Measurements from ENCODE around the gene C7orf25. TPM values are rescaled to one million over a fixed set of nuclear protein-coding genes. Genes with fewer than 3 reads are reported as not detected.
"Not testable (repeated sequence)": the region's sequence is repeated elsewhere in the genome, so short reads cannot be mapped to it uniquely, and the experiment has no call there.

The C7orf25 gene
- total RNA-seq, 1 donor: 2.0 TPM

- no peaks in the 10 kb centered on the region for H3K9me3 ChIP-seq (ENCODE audit: low read depth, low read length)
These were observed 1.7 kb upstream of the C7orf25 start for GRCh38 chr7:42913591-42913990.

DNA sequence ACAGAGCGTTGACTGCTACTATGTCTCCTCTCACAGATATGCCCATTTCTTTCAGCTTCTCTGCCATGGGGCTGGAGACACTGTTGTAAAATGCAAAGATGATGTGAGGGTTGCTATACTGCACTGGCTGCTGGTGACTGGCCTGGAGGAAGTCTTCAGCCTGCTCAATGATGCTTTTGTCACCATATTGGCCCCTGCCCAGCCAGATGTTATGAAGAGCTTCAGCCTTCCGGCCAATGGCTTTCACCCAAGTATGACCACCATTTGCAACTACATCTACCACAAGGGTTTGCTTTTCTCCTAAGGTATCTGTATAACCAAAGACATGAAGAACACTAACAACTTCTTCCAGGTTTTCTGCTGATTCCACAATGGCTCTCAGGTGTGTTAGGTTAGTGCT lies 1.6 kb downstream of the C7orf25 start:
- Histone ChIP-seq H3K4me3 (ENCODE audit: low read length) (no peak overlapping the region), H3K9me3 (ENCODE audit: low read depth, low read length) (no peaks in the 10 kb centered on the region), H3K27me3 (ENCODE audit: insufficient read depth, low read length) (no peaks in the 10 kb centered on the region), H3K4me1 (ENCODE audit: insufficient read depth, low read length) (peaks cover 37% of the 10 kb centered on the region)

More at GRCh38 chr7:42913591-42913990, 1.7 kb upstream of the C7orf25 start:
- Histone ChIP-seq H3K4me1 (ENCODE audit: insufficient read depth, low read length) (peaks cover 34% of the 10 kb centered on the region), H3K4me3 (ENCODE audit: low read length) (no peak overlapping the region), H3K27me3 (ENCODE audit: insufficient read depth, low read length) (no peaks in the 10 kb centered on the region)

GRCh38 chr7:42907316-42907715 lies 4.6 kb downstream of the C7orf25 start:
- H3K4me3 ChIP-seq (ENCODE audit: low read length): no peak overlapping the region
- no peaks in the 10 kb centered on the region for H3K27me3 ChIP-seq (ENCODE audit: insufficient read depth, low read length)
- H3K4me1 ChIP-seq (ENCODE audit: insufficient read depth, low read length): peaks cover 19% of the 10 kb centered on the region
- no peaks in the 10 kb centered on the region for H3K9me3 ChIP-seq (ENCODE audit: low read depth, low read length)

DNA sequence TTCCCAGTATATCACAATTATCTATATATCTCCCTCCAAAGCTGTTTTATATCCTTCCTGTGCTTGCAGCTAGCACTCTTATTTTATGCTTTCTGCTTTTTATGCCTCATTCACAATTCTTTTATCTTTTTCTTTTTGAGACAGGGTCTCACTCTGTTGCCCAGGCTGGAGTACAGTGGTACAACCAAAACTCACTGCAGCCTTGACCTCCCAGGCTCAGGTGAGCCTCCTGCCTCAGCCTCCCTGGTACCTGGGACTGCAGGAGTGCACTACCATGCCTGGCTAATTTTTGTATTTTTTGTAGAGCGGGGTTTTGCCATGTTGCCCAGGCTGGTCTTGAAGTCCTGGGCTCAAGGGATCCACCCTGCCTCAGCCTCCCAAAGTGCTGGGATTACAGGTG lies 5.7 kb downstream of the C7orf25 start:
- no peaks in the 10 kb centered on the region for H3K27me3 ChIP-seq (ENCODE audit: insufficient read depth, low read length)
- no peaks in the 10 kb centered on the region for H3K9me3 ChIP-seq (ENCODE audit: low read depth, low read length)
- H3K4me1 ChIP-seq (ENCODE audit: insufficient read depth, low read length): peaks cover 14% of the 10 kb centered on the region
- H3K4me3 ChIP-seq (ENCODE audit: low read length): no peak overlapping the region

DNA sequence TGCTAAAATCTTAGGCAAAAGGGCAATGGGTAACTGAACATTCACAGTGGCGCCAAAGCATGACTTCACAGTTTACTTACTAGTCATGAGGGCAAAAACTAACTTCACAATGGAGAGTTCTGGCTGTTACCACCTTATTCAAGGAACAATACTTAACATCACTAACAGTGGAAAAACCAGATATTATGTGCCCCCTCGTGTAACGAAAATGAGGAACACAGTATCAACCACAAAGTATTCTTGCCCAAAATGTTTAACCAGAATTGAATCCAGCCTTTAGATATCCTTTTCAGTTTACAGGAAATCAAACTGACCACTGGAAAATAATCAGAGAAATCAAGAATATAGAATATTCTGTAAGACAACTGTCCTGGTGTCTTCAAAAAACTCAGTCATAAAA lies 9.5 kb downstream of the C7orf25 start:
- Histone ChIP-seq H3K4me1 (ENCODE audit: insufficient read depth, low read length) (no peaks in the 10 kb centered on the region), H3K4me3 (ENCODE audit: low read length) (no peak overlapping the region), H3K27me3 (ENCODE audit: insufficient read depth, low read length) (no peaks in the 10 kb centered on the region), H3K9me3 (ENCODE audit: low read depth, low read length) (no peaks in the 10 kb centered on the region)

- Histone ChIP-seq H3K27me3 (ENCODE audit: insufficient read depth, low read length) (no peaks in the 10 kb centered on the region), H3K4me1 (ENCODE audit: insufficient read depth, low read length) (no peaks in the 10 kb centered on the region), H3K9me3 (ENCODE audit: low read depth, low read length) (no peaks in the 10 kb centered on the region), H3K4me3 (ENCODE audit: low read length) (no peak overlapping the region)
These were observed 11.0 kb downstream of the C7orf25 start for GRCh38 chr7:42900842-42901241.

DNA sequence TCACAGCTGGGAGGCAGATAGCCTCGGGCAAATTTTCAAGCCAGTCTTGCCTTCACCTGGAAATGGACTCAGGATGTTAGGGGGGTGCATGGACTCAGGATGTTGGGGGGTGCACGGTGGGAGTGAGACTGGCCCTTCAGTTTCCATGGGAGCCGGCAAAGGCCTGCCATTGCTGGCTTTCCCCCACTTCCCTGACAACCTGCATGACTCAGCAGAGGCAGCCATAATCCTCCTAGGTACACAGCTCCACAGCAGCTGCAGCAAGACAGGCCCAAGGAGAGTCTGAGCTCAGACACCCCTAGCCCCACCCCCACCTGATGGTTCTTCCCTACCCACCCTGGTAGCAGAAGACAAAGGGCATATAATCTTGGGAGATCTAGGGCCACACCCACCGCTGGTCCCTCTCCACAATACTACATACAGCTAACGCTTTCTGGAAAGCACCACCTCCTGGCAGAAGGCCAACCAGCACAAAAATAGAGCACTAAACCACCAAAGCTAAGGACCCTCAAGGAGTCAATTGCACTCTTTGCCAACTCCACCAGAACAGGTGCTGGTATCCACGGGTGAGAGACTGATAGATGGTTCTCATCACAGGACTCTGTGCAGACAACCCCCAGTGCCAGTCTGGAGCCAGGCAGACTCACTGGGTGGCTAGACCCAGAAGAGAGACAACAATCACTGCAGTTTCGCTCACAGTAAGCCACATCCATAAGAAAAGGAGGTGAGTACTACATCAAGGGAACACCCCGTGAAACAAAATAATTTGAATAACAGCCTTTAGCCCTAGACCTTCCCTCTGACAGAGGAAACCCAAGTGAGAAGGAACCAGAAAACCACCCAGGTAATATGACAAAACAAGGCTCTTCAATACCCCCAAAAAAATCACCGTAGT lies 18.3 kb downstream of the C7orf25 start:
- Histone ChIP-seq H3K4me1 (ENCODE audit: insufficient read depth, low read length) (peaks cover 8% of the 10 kb centered on the region), H3K27me3 (ENCODE audit: insufficient read depth, low read length) (no peaks in the 10 kb centered on the region), H3K9me3 (ENCODE audit: low read depth, low read length) (no peaks in the 10 kb centered on the region), H3K4me3 (ENCODE audit: low read length) (no peak overlapping the region)

GRCh38 chr7:42886893-42887505 lies 24.9 kb downstream of the C7orf25 start:
- Histone ChIP-seq H3K27me3 (ENCODE audit: insufficient read depth, low read length) (no peaks in the 10 kb centered on the region), H3K9me3 (ENCODE audit: low read depth, low read length) (no peaks in the 10 kb centered on the region), H3K4me1 (ENCODE audit: insufficient read depth, low read length) (peaks cover 26% of the 10 kb centered on the region), H3K4me3 (ENCODE audit: low read length) (no peak overlapping the region)

DNA sequence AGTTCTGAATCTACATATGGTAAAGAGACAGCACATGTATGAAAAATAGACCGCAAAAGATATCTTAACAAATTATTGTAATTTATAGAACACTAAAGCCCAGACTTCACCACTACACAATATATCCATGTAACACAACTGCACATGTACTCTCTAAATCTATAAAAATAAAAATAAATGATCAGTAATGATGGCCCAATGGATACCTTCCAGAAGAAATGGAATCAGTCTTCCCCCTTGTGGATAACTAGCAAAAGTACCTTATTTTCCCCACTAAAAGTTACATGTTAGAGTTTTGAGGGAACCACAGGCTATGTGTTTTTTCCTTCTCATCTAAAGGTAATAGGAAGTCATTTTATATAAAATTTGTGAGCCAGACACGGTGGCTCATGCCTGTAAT lies 25.7 kb downstream of the C7orf25 start:
- no peaks in the 10 kb centered on the region for H3K27me3 ChIP-seq (ENCODE audit: insufficient read depth, low read length)
- H3K9me3 ChIP-seq (ENCODE audit: low read depth, low read length): no peaks in the 10 kb centered on the region
- H3K4me3 ChIP-seq (ENCODE audit: low read length): no peak overlapping the region

GRCh38 chr7:42885183-42885582 lies 26.7 kb downstream of the C7orf25 start:
- peaks cover 26% of the 10 kb centered on the region for H3K4me1 ChIP-seq (ENCODE audit: insufficient read depth, low read length)
- not testable (repeated sequence) for H3K9me3 ChIP-seq (ENCODE audit: low read depth, low read length); H3K27me3 ChIP-seq (ENCODE audit: insufficient read depth, low read length); H3K4me3 ChIP-seq (ENCODE audit: low read length)

More for the DNA sequence above, 25.7 kb downstream of the C7orf25 start:
- H3K4me1 ChIP-seq (ENCODE audit: insufficient read depth, low read length): peaks cover 26% of the 10 kb centered on the region

DNA sequence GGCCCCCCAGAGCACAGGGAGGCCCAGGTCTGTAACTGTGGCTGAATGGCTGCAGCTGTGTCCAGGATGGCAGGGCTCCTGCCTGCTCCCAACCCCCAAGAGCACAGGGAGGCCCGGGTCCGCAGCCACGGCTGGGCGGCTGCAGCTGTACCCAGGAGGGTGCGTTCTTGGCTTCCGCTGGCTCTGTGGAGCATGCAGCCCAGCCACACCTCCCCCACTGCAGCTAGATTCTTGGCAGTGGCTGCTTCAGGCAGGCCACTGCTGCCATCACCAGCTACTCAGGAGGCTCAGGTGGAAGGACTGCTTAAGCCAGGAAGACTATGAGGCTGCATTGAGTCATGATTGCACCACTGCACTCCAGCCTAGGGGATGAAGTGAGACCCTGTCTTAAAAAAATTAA lies 27.9 kb downstream of the C7orf25 start:
- Histone ChIP-seq H3K9me3 (ENCODE audit: low read depth, low read length) (no peaks in the 10 kb centered on the region), H3K27me3 (ENCODE audit: insufficient read depth, low read length) (no peaks in the 10 kb centered on the region), H3K4me3 (ENCODE audit: low read length) (no peak overlapping the region), H3K4me1 (ENCODE audit: insufficient read depth, low read length) (peaks cover 22% of the 10 kb centered on the region)

GRCh38 chr7:42880392-42880791 lies 31.5 kb downstream of the C7orf25 start:
- no peaks in the 10 kb centered on the region for H3K9me3 ChIP-seq (ENCODE audit: low read depth, low read length)
- H3K4me1 ChIP-seq (ENCODE audit: insufficient read depth, low read length): peaks cover 23% of the 10 kb centered on the region
- H3K27me3 ChIP-seq (ENCODE audit: insufficient read depth, low read length): no peaks in the 10 kb centered on the region
- H3K4me3 ChIP-seq (ENCODE audit: low read length): no peak overlapping the region

DNA sequence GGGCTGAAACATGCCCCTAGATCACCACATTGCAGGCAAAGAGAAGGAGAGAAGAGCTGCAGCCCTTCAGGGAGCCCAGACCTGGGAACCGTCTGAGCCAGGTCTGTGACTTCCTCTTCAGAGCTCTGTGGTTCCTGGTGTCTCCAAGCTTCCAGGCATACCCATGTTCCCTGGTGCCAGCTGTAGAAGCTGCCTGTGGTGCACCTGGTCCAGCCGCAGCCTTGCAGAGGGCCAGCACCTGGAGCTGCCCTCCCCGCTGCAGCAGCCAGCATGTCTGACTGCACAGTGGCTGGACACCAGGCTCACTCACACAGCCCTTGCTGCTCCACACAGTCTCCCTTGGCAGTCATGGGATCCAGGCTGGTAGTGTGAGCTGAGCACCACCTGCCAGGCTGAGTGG lies 33.6 kb downstream of the C7orf25 start:
- no peaks in the 10 kb centered on the region for H3K27me3 ChIP-seq (ENCODE audit: insufficient read depth, low read length)
- peaks cover 18% of the 10 kb centered on the region for H3K4me1 ChIP-seq (ENCODE audit: insufficient read depth, low read length)
- H3K4me3 ChIP-seq (ENCODE audit: low read length): no peak overlapping the region
- H3K9me3 ChIP-seq (ENCODE audit: low read depth, low read length): no peaks in the 10 kb centered on the region

DNA sequence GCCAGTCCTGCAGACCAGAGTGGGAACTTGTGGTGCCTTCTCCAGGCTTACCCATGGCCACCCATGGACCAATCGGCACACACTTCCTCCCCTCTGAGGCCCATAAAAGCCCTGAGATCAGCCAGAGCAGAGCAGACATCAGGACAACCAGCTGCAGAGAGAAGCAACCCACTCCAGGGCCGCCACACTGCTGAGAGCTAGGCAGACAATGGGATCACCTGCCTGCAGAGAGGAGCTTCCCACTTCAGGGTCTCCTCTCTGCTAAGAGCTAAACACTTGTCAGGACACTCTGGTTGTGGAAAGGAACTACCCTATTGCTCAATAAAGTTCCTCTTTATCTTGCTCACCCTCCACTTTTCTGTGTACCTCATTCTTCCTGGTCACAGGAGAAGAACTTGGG lies 34.0 kb downstream of the C7orf25 start:
- Histone ChIP-seq H3K27me3 (ENCODE audit: insufficient read depth, low read length) (no peaks in the 10 kb centered on the region), H3K4me1 (ENCODE audit: insufficient read depth, low read length) (peaks cover 18% of the 10 kb centered on the region), H3K4me3 (ENCODE audit: low read length) (no peak overlapping the region), H3K9me3 (ENCODE audit: low read depth, low read length) (no peaks in the 10 kb centered on the region)

DNA sequence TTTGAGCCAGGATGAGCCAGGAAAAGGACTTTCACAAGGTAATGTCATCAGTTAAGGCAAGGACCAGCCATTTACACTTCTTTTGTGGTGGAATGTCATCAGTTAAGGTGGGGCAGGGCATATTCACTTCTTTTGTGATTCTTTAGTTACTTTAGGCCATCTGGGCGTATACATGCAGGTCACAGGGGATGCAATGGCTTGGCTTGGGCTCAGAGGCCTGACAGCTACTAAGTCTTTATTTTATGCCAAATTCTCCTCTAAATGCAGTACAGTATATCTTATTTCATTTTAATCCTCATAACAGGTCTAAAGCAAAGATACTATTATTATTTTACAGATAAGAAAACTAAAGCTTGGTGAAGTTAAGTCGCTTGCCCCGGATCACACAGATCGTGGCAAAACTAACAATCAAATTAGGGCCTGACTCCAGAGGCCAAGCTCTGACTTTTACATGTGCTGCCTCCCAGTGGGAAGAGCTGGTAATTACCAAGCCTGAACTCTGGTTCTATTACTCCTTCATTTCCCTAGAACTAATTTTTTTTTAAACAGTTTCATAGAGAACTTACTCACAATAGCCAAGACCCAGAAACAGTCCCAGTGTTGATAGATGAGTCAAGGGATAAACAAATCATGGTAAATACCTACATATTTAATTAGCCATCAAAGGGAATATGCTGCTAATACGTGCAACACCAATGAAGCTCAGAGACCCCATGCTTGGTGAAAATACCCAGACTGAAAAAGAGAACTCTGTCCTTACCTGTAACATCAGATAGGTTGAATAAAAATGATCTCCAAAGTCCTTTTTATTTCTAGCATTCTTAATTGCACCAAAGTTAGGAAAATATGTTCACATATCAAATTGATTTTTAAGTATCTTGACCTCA lies 35.4 kb downstream of the C7orf25 start:
- Histone ChIP-seq H3K9me3 (ENCODE audit: low read depth, low read length) (no peaks in the 10 kb centered on the region), H3K4me1 (ENCODE audit: insufficient read depth, low read length) (peaks cover 18% of the 10 kb centered on the region), H3K27me3 (ENCODE audit: insufficient read depth, low read length) (no peaks in the 10 kb centered on the region), H3K4me3 (ENCODE audit: low read length) (no peak overlapping the region)
